ENCODE data around the gene SMYD4.

GRCh38 chr17:1839516-1839915, 9.8 kb upstream of the SMYD4 start:
- TF ChIP-seq EZH2phosphoT487 (IDR thresholded peaks at IDR 0.05; ENCODE audit: unreplicated experiment): no peak
- no peak for TF ChIP-seq EZH2 (IDR thresholded peaks at IDR 0.05; ENCODE audit: low read depth, unreplicated experiment)
- no peak for TF ChIP-seq CTCF (conservative IDR thresholded peaks at IDR 0.05; ENCODE audit: low read depth in 2 of 2)
- no peak for TF ChIP-seq REST (IDR thresholded peaks at IDR 0.05; ENCODE audit: unreplicated experiment)
- TF ChIP-seq CREB1 (CRISPR knock-in tag; IDR thresholded peaks at IDR 0.05; ENCODE audit: low read depth): no peak
- no peak for TF ChIP-seq POLR2AphosphoS5 (IDR thresholded peaks at IDR 0.05; ENCODE audit: low read depth)
- no peak for TF ChIP-seq STAT1 (IDR thresholded peaks at IDR 0.05; ENCODE audit: unreplicated experiment)
- TF ChIP-seq ZNF331 (CRISPR knock-in tag; IDR thresholded peaks at IDR 0.05; ENCODE audit: low read depth): no peak
- no peak for TF ChIP-seq NANOG (IDR thresholded peaks at IDR 0.05; ENCODE audit: borderline replicate concordance)
- no peak for TF ChIP-seq JUNB (IDR thresholded peaks at IDR 0.05; ENCODE audit: unreplicated experiment)
- no peak for TF ChIP-seq ETS1 (IDR thresholded peaks at IDR 0.05)
